GM19238 (cell line): ENCODE results near the gene FER.
"Not testable (repeated sequence)": the region's sequence is repeated elsewhere in the genome, so short reads cannot be mapped to it uniquely, and the experiment has no call there.

ENCODE experiments used
- DNase-seq: peaks from one replicate; pipeline ENCODE4 v3.0.0; 2011; ENCODE audit warnings: low spot score; ENCODE audit not compliant: insufficient read length

The FER gene

GRCh38 chr5:108876451-108876850 lies 128.8 kb downstream of the FER start:
- no peak for DNase-seq

GRCh38 chr5:108878756-108879155 lies 131.1 kb downstream of the FER start:
- DNase-seq, result no peak

DNA sequence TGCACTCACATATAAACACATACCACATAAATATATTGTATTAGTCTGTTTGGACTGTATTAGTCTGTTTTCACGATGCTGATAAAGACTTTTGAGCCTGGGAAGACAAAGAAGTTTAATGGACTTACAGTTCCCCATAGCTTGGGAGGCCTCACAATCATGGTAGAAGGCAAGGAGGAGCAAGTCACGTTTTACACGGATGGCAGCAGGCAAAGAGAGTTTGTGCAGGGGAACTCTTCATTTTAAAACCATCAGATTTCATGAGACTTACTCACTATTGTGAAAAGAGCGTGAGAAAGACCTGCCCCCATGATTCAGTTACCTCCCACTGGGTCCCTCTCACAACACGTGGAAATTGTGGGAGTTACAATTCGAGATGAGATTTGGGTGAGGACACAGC lies 133.4 kb downstream of the FER start:
- DNase-seq, result no peak

DNA sequence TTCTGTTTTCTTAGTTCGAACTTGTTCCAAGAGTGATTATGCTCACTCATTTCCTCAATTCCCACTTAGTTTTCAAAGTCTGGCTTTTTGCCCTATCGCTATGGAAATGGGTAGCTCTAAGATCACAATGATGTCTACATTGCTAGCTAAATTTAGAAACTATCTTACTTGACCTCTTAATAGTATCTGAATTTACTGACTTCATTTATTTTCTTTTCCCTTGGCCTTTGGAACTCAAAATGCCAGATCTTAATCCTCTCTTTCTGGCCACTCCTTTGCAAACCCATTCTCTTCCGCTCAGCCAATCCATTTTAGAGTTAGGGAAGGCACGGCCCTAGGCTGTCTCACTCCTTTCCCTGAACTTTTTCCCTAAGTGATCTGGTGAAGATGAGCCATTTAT lies 137.0 kb downstream of the FER start:
- no peak for DNase-seq

DNA sequence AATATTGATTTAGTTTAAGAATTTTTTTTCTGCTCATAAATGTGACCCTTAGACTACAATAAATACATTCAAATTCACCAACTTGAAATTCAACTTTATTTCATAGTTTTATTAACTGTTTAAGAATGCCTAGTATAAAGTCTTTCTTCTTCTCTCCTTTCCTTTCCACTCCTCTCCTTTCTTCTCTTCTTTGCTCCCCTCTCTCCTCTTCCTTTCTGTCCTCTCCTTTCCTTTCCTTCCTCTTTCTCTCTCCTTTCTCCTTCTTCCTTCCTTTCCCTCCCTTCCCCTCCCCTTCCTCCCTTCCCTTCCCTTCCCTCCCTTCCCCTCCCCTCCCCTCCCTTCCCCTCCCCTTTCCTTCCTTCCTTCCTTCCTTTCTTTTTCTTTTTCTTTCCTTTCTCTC lies 150.6 kb downstream of the FER start:
- DNase-seq, result no peak

- no peak for DNase-seq
Observed at GRCh38 chr5:108898707-108899106, 151.0 kb downstream of the FER start.

DNA sequence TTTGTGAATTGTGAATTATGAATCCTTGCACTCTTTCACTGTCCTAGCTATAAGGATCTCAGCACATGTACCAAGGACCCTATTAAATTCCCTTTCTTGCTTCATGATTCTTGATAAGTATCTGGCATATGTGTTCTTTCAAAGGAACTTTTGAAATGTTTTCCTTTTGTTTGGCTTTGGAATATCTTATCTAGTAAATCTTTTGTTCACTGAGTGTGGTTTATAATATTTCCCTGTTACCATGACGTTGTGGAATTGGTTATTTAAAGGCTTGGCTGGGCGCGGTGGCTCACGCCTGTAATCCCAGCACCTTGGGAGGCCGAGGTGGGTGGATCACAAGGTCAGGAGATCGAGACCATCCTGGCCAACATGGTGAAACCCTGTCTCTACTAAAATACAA lies 151.5 kb downstream of the FER start:
- DNase-seq, result not testable (repeated sequence)

DNA sequence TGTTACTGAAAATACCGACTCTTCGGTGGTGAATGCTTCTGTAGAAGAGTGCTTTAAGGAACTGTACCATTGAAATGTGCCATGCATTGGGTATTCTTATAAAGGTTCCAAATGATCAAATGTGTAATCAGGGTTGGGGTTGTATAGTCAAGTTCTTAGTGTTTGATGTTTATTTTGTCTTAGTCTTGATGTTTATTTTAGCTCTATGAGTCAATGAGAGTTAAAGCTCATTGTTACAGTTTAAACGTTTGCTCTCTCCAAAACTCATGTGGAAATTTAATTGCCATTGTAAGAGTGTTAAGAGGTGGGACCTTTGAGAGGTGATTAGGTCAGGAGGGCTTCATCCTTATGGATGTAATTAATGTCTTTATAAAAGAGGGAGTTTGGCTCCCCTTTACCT lies 153.0 kb downstream of the FER start:
- DNase-seq, result no peak

GRCh38 chr5:108905805-108906204 lies 158.1 kb downstream of the FER start:
- DNase-seq, result no peak

- no peak for DNase-seq
Observed at GRCh38 chr5:108910627-108911026, 162.9 kb downstream of the FER start.

- DNase-seq, result no peak
Observed at GRCh38 chr5:108911055-108911454, 163.4 kb downstream of the FER start.

DNA sequence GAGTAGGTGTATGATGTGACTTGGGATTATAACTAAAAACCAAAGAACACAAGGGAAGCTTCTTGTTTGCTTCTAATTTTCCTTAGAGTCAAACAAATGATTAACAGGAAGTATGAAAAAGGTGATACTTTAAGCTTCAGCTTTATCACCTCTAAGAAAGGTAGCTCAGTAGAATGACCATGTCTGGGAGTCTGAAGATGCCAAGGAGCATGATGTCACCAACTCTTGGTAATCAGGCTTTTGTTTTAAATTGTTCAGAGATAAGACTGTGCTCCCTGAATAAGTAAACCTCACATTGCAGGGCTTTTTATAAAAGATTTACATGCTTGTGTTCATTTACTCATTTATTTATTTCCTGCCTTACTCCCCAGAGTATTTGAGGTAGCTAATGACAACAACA lies 169.9 kb downstream of the FER start:
- no peak for DNase-seq

DNA sequence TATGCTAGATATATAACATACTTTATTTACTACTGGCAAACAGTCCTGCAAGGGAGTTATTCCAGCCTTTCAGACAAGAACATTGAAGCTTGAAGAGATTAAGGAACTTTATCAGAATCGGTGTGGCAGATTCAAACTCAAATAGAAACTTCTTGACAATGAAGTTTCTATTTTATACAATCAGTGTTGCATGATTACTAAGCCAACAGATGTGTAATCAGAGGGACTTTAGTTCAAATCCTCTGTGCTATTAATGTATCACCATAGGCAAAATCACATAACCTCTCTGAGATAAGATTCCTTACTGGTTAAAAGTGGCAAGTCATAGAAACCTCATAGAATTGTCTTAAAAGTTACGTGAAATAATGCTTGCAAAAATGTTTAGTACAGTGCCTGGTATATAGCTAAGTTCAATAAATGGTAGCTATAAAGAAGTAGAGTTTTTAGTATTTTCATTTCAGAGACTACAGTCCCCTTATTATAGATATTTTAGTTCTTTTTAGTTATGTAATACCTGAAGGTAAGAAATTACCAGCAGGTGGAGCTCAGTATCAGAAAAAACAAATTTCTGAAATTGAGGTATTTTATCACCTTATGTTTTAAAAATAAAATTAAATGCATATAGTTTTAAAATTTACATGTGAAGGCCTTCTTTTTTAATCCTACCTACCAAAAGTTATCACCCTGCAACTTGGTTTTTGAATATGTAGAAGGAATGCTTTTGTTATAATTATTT lies 172.1 kb downstream of the FER start:
- DNase-seq, result no peak

- no peak for DNase-seq
Observed at GRCh38 chr5:108924457-108924961, 176.8 kb downstream of the FER start.

DNA sequence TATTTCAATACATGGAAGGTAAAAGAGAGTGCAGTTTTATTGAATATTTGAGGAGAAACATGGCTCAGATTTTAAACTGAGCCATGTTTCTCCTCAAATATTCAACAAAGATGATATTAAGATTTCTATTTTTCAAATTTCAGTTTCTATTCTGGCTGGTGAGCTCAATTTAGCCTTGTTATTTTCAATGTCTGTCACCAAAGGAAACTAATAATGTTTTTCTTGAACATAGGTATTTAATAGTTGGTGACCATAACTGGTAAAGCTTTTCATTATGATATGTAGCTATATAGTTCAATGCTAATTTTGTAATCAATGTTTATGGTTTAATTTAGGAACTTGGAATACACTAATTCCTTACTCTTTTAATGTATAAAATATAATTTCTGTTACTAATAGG lies 177.4 kb downstream of the FER start:
- no peak for DNase-seq

- no peak for DNase-seq
Observed at GRCh38 chr5:108930107-108930506, 182.4 kb downstream of the FER start.

DNA sequence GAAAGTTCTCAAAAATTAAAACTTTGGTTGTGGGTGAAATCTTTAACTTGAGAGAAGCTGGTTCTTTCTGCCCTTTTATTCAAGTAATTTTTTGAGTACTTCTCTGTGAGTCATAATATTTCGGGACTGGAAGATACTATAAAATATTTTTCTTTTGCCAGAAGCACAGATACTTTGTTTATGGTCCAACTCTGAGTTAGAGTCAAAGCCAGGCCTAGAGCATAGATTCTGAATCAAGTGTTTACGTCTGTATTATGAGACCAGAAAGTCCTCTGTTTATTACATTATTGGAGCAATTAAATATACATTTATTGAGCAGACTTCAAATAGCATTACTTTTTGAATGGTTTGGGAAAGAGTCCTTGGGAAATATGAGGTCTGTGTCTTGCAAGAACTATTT lies 187.9 kb downstream of the FER start:
- no peak for DNase-seq

- no peak for DNase-seq
Observed at GRCh38 chr5:108937221-108937620, 189.5 kb downstream of the FER start.

- DNase-seq, result no peak
Observed at GRCh38 chr5:108940506-108940905, 192.8 kb downstream of the FER start.

DNA sequence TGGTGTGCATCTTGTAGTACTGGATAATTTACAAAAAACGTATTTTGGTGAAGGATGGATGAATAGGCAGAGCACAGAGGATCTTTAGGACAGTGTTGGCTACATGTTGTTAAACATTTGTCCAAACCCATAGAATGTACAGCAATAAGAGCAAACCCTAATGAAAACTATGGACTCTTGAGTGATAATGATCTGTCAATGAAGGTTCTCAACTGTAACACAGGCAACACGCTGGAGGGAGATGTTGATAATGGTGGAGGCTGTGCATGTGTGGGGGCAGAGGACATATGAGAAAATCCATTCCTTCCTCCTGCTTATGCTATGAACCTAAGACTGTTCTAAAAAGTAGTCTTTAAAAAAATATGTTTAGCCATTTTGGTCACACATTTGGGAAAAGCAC lies 194.0 kb downstream of the FER start:
- no peak for DNase-seq

- DNase-seq, result no peak
Observed at GRCh38 chr5:108942701-108943100, 195.0 kb downstream of the FER start.

DNA sequence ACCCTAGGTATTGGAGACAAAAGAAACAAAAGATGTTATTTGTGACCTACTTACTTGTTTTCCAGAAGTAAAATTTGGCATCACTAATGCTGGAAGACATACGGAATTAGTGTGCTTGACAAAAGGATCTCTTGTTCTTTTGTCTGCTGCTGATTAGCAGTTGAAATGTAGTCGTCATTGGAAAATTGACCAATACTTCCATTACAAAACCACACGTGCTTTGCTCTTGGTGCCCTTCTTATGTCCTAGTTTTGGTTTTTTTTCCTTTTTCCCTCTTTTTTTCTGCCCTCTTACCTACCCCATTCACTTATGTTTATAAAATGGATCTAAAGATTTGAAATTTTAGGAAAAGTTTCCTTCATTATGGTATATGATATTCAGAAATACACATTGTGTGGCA lies 197.4 kb downstream of the FER start:
- no peak for DNase-seq

GRCh38 chr5:108946008-108946407 lies 198.3 kb downstream of the FER start:
- DNase-seq, result no peak

DNA sequence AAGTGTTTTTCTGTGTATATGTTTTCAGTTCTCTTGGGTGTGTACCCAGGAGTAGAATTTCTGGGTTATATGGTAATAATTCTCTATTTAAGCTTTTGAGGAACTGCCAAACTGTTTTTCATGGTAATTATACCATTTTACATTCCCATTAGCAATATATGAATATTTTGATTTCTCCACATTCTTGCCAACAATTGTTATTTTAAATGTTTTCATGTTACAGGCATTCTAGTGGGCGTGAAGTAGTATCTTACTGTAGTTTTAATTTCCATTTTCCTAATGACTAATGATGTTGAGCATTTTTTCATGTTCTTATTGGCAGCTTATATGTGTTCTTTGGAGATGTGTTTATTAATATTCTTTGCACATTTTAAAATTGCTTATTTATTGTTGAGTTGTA lies 199.5 kb downstream of the FER start:
- no peak for DNase-seq
